Posterior cingulate gyrus (tissue), 11 donors: ENCODE data around the gene HTT-AS.
"Not testable (repeated sequence)": the region's sequence is repeated elsewhere in the genome, so short reads cannot be mapped to it uniquely, and the experiment has no call there.

Source experiments
- DNase-seq, 10 donors: peaks; one replicate each; pipeline versions ENCODE4 v3.0.0 to v3.0.0-alpha.2; 2020 to 2021; ENCODE audit warnings: mixed read lengths in 3 of 10
- intact Hi-C: fragments of 100-400 bp; cut with DNase I; formaldehyde crosslinking; loops from one replicate; pipeline ENCODE4 v1.15.1; 2023

Gene HTT-AS

GRCh38 chr4:3094701-3095100 is 20.4 kb upstream of the HTT-AS start:
- intact Hi-C loops: not testable (repeated sequence)

DNA sequence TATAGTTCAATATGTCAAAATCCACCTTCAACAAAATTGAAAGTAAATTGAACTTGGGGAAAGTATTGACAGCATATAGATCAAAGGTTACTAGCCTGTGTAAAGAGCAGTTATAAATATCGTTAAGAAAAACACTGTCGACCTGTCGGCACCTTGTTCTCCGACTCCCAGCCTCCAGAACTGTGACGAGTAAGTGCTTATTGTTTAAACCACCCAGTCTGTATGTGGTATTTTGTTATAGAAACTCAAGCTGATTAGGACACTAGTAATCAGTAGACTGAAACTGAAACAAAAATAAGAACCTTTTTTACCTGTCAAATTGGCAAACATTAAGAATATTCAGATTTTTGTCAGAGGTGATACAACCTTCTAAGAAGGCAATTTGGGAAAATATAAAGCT is 17.1 kb upstream of the HTT-AS start:
- DNase-seq: no peak
- intact Hi-C loops: no loop called here

More at GRCh38 chr4:3094701-3095100, 20.4 kb upstream of the HTT-AS start:
- DNase-seq: peak in 2 of 10 donors; percentile 44 to 72

- DNase-seq: no peak
- intact Hi-C loops: no loop called here
These were observed 12.9 kb upstream of the HTT-AS start for GRCh38 chr4:3087115-3087797.

- intact Hi-C loops: no loop called here
These were observed 11.8 kb upstream of the HTT-AS start for GRCh38 chr4:3085948-3086670.

DNA sequence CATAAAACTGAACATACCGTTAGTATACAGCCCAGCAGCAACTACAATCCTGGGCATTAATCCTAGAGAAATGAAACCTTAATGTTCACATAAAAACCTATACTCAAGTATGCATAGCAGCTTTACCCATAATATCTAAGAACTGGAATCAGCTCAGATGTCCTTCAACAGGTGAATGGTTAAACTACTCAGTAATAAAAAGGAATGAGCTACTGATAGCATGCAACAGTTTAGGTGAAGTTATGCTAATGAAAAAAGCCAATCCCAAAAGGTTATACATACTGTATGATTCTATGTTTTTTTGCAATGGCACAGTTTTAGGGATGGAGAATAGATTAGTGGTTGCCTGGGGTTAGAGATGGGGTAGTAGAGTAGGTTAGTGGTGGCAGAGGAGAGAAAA is 9.4 kb upstream of the HTT-AS start:
- DNase-seq: no peak
- intact Hi-C loops: no loop called here

More at GRCh38 chr4:3085948-3086670, 11.8 kb upstream of the HTT-AS start:
- no peak for DNase-seq

DNA sequence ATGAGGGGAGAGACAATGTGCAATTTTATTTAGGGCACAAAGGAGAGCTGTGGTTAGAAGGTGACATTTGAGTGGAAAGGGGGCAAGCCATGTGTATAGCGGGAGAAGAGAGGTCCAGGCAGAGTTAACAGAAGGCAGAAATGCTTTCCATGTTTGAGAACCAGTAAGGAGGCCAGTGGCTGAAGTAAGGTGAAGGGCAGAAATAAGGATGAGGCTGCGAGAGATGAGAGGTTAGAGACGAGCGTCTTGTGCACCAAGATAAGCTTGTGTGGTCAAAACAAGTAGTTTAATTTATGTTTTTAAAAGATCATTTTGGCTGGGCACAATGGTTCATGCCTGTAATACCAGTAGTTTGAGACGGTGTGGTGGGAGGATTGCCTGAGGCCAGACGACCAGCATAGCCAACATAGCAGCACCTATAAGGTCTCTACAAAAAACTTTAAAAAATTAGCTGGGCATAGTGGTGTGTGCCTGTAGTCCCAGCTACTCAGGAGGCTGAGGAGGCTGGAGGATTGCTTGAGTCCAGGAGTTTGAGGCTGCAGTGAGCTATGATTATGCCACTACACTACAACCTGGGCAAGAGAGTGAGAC is 8.7 kb upstream of the HTT-AS start:
- intact Hi-C loops: no loop called here
- no peak for DNase-seq

DNA sequence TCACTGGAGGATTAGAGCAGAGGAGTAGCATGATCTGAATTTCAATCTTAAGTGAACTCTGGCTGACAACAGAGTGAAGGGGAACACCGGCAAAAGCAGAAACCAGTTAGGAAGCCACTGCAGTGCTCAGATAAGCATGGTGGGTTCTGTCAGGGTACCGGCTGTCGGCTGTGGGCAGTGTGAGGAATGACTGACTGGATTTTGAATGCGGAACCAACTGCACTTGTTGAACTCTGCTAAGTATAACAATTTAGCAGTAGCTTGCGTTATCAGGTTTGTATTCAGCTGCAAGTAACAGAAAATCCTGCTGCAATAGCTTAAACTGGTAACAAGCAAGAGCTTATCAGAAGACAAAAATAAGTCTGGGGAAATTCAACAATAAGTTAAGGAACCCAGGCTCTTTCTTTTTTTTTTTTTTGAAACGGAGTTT is 5.4 kb upstream of the HTT-AS start:
- no peak for DNase-seq
- intact Hi-C loops: no loop called here

DNA sequence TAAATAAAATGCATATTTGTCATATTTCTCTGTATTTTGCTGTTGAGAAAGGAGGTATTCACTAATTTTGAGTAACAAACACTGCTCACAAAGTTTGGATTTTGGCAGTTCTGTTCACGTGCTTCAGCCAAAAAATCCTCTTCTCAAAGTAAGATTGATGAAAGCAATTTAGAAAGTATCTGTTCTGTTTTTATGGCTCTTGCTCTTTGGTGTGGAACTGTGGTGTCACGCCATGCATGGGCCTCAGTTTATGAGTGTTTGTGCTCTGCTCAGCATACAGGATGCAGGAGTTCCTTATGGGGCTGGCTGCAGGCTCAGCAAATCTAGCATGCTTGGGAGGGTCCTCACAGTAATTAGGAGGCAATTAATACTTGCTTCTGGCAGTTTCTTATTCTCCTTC is 3.5 kb upstream of the HTT-AS start:
- no peak for DNase-seq
- intact Hi-C loops: no loop called here

DNA sequence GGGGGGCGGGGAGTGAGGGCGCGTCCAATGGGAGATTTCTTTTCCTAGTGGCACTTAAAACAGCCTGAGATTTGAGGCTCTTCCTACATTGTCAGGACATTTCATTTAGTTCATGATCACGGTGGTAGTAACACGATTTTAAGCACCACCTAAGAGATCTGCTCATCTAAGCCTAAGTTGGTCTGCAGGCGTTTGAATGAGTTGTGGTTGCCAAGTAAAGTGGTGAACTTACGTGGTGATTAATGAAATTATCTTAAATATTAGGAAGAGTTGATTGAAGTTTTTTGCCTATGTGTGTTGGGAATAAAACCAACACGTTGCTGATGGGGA is 1.3 kb upstream of the HTT-AS start:
- intact Hi-C loops: no loop called here

DNA sequence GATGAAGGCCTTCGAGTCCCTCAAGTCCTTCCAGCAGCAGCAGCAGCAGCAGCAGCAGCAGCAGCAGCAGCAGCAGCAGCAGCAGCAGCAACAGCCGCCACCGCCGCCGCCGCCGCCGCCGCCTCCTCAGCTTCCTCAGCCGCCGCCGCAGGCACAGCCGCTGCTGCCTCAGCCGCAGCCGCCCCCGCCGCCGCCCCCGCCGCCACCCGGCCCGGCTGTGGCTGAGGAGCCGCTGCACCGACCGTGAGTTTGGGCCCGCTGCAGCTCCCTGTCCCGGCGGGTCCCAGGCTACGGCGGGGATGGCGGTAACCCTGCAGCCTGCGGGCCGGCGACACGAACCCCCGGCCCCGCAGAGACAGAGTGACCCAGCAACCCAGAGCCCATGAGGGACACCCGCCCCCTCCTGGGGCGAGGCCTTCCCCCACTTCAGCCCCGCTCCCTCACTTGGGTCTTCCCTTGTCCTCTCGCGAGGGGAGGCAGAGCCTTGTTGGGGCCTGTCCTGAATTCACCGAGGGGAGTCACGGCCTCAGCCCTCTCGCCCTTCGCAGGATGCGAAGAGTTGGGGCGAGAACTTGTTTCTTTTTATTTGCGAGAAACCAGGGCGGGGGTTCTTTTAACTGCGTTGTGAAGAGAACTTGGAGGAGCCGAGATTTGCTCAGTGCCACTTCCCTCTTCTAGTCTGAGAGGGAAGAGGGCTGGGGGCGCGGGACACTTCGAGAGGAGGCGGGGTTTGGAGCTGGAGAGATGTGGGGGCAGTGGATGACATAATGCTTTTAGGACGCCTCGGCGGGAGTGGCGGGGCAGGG is 711 bp upstream of the HTT-AS start:
- intact Hi-C loops: no loop called here
- peak in 4 of 10 donors; percentile 26 to 88 (median 66) for DNase-seq

More for the DNA sequence above, 1.3 kb upstream of the HTT-AS start:
- no peak for DNase-seq

DNA sequence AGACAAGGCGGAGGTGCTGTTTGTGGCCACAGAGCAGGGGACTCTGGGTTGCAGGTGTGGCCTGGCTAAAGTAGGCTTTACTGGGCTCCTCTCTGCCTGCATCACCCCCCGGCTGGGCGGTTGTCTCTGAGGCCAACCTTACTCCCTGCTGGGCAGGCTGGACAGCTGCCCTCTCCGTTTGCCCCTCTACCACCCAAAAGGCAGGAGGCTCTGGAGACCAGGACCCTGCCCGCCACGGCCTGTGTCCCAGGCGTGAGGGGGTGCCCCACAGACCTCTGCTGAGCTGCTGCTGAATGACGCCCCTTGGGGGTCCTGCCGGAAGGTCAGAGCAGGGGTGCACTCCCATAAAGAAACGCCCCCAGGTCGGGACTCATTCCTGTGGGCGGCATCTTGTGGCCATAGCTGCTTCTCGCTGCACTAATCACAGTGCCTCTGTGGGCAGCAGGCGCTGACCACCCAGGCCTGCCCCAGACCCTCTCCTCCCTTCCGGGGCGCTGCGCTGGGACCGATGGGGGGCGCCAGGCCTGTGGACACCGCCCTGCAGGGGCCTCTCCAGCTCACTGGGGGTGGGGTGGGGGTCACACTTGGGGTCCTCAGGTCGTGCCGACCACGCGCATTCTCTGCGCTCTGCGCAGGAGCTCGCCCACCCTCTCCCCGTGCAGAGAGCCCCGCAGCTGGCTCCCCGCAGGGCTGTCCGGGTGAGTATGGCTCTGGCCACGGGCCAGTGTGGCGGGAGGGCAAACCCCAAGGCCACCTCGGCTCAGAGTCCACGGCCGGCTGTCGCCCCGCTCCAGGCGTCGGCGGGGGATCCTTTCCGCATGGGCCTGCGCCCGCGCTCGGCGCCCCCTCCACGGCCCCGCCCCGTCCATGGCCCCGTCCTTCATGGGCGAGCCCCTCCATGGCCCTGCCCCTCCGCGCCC is 920 bp downstream of the HTT-AS start:
- intact Hi-C loops: no loop called here
- DNase-seq: peak in 2 of 10 donors; percentile 15 to 85

- DNase-seq: no peak
- intact Hi-C loops: no loop called here
These were observed 2.5 kb downstream of the HTT-AS start for GRCh38 chr4:3071811-3072210.

GRCh38 chr4:3070709-3071500 is 3.4 kb downstream of the HTT-AS start:
- intact Hi-C loops: no loop called here
- DNase-seq: no peak

- intact Hi-C loops: no loop called here
- no peak for DNase-seq
These were observed 4.6 kb downstream of the HTT-AS start for GRCh38 chr4:3069661-3070199.

DNA sequence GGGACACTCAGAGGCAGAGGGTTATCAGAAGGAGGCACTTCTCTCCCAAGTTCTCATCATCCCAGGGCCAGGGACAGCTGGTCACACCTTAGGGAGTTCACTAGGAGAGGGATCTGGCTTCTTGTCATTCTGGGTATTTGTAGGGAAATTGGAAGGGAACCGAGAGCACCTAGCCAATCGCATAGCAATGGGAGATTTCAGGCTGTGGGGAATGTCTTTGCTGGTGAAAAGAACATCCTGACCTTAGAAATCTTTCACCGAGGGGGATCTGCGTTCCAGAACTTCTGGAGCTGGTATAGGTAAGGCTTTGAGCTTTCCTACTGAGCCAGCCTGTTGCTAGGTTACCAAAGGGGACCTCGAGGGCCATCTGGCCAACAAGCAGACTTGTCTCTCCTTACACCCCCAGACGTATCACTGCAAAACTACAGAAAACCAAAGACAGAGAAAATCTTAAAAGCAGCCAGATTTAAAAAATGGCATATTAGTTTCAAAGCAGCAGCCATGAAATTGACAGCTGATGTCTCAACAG is 6.8 kb downstream of the HTT-AS start:
- intact Hi-C loops: no loop called here
- DNase-seq: no peak

DNA sequence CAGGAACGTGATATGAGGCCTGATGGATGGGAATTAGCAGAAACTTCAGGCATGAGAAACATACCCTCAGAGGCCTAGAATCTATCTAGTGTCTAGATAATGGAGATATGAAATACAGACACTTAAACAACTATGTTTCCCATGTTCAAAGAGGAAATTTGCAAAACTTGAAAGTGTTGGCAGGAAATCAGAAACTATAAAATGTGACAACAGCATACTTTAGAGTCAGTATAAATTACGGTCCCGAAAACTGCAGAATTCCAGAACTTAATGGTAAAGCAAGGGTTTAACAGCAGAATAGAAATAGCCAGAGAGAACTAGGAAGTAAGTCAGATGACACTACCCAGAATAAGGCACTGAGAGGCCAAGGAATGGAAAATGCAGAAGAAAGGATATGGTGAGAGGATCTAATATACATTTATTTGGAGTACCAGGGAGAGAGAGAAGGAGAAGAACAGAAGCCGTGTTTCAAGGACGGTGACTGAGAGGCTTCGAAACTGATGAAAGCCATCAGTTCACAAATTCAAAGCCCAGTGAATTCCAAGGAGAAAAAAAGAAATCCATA is 7.4 kb downstream of the HTT-AS start:
- no peak for DNase-seq

GRCh38 chr4:3065551-3065950 is 8.8 kb downstream of the HTT-AS start:
- intact Hi-C loops: no loop called here
- DNase-seq: no peak

More for the DNA sequence above, 7.4 kb downstream of the HTT-AS start:
- intact Hi-C loops: no loop called here

DNA sequence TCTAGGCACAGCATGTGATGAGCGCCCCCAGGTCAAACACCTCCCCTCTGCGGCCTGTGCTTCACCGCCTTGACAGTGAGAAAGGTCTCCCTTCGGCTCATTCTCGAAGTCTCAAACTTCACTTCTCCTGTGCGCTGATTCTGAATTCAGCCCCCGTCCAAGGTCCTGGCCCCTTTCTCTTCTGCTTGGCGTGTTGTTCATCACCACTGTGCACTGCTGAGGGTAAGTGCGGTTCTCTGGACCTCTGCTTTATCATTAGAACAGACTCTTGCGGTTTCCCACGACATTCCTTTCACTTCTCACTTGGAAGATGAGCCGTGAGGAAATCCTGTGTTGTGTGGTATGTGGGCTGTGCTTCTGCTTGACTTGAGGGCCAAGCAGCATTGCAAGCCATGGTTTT is 11.9 kb downstream of the HTT-AS start:
- intact Hi-C loops: no loop called here
- no peak for DNase-seq
